K562 (cell line): Measurements from ENCODE around the gene UHMK1. TPM values are rescaled to one million over a fixed set of nuclear protein-coding genes. Genes with fewer than 3 reads are reported as not detected.
A peak's percentile ranks its signal among the peaks of the same experiment; 100 is the strongest.

Experiments used
- ATAC-seq: fragments of 200-7000 bp; cut with Tn5 transposase; 3 replicates; pipeline ENCODE4 v1.9.1; 2020; ENCODE audit warnings: moderate library complexity
- BruUV-seq: library from RNA; stranded (reverse); fragments of 400-500 nt; replicated peaks from 2 replicates; lab custom pipeline; 2021; lab: Mats Ljungman, UMichigan
- CTCF ChIA-PET: fragments of 300-600 bp; formaldehyde crosslinking; extraction: SDS; loops from one replicate; lab custom pipeline; 2021; ENCODE audit warnings: low intra/inter-chr PET ratio; lab: Yijun Ruan, JAX
- POLR2A ChIA-PET: fragments of 300-600, 350-650 bp; sonication (Branson Sonifier 250); formaldehyde crosslinking; extraction: SDS; loops from one replicate; lab custom pipeline; 2021; ENCODE audit warnings: antibody characterized with exemption, inconsistent platforms; lab: Yijun Ruan, JAX
- DNase-seq, 4 experiments: peaks; one replicate each; pipeline versions ENCODE4 v3.0.0 to v3.0.0-alpha.2; 2011 to 2018; ENCODE audit warnings: low spot score in 3 of 4, mixed read lengths in 3 of 4; ENCODE audit errors: extremely low read depth in 1 of 4
- FAIRE-seq: peaks from 2 replicates; lab custom pipeline; 2011; peaks lifted over from hg19 to GRCh38; lab: Jason Lieb, UNC
- H2AFZ ChIP-seq: 2 replicates; pipeline ENCODE4 v1.6.0; 2011; ENCODE audit warnings: low read depth, low read length, control low read depth, inconsistent platforms
- H3K27ac ChIP-seq: fragments of 200-600 bp; 3 replicates; pipeline ENCODE4 v1.8.0; 2011; ENCODE audit warnings: low read depth, mild to moderate bottlenecking, control low read depth, inconsistent platforms, low read length, moderate library complexity, mixed read lengths; ENCODE audit errors: extremely low read depth
- H3K27me3 ChIP-seq, 2 experiments: fragments of 300-600 bp in 1 of 2; 2 replicates in 1 of 2; 3 replicates in 1 of 2; pipeline versions ENCODE4 v1.6.0 to v1.8.0; 2011; ENCODE audit warnings: inconsistent platforms in 2 of 2, low read length in 2 of 2, mild to moderate bottlenecking in 1 of 2, mixed read lengths in 1 of 2, moderate library complexity in 1 of 2; ENCODE audit not compliant: control insufficient read depth in 2 of 2, insufficient read depth in 2 of 2
- H3K36me3 ChIP-seq: fragments of 300-600 bp; 3 replicates; pipeline ENCODE4 v1.8.0; 2011; ENCODE audit warnings: mild to moderate bottlenecking, low read length, inconsistent platforms; ENCODE audit not compliant: control insufficient read depth, insufficient read depth
- H3K4me1 ChIP-seq, 2 experiments: fragments of 200-600 bp in 1 of 2; replicated peaks in 1 of 2; 2 replicates in 1 of 2; 3 replicates in 1 of 2; pipeline versions ENCODE4 v1.5.1 to v1.8.0; 2011; ENCODE audit warnings: inconsistent platforms in 2 of 2, low read length in 2 of 2, mild to moderate bottlenecking in 1 of 2, mixed read lengths in 1 of 2, moderate library complexity in 1 of 2; ENCODE audit not compliant: control insufficient read depth in 2 of 2, insufficient read depth in 2 of 2
- H3K4me2 ChIP-seq: 2 replicates; pipeline ENCODE4 v1.6.1; 2011; ENCODE audit warnings: low read length, control low read depth, inconsistent platforms, mixed read lengths; ENCODE audit not compliant: insufficient read depth
- H3K4me3 ChIP-seq: fragments of 200-600 bp; sonication (generic), shearing (Covaris generic); 2 replicates; pipeline ENCODE4 v1.5.1; 2016; ENCODE audit warnings: control low read depth, inconsistent platforms
- H3K79me2 ChIP-seq: fragments of 200-600 bp; 3 replicates; pipeline ENCODE4 v1.8.0; 2011; ENCODE audit warnings: low read length, inconsistent platforms; ENCODE audit not compliant: control insufficient read depth, insufficient read depth
- H3K9ac ChIP-seq, 2 experiments: 2 replicates each; pipeline versions ENCODE4 v1.6.0 to v1.6.1; 2011; ENCODE audit warnings: low read depth in 2 of 2, low read length in 2 of 2, control low read depth in 1 of 2, inconsistent platforms in 1 of 2, mild to moderate bottlenecking in 1 of 2, mixed read lengths in 1 of 2; ENCODE audit not compliant: insufficient read depth in 1 of 2
- H3K9me1 ChIP-seq: one replicate; pipeline ENCODE4 v1.6.0; 2011; ENCODE audit warnings: inconsistent platforms, mild to moderate bottlenecking, low read length, moderate library complexity; ENCODE audit not compliant: control insufficient read depth, insufficient read depth
- H3K9me3 ChIP-seq: replicated peaks from 2 replicates; pipeline ENCODE4 v1.5.1; 2011; ENCODE audit warnings: low read depth, low read length, inconsistent platforms; ENCODE audit not compliant: control insufficient read depth, insufficient read depth
- H4K20me1 ChIP-seq: replicated peaks from 2 replicates; pipeline ENCODE4 v1.6.1; 2011; ENCODE audit warnings: low read length, inconsistent platforms, mixed read lengths; ENCODE audit not compliant: control insufficient read depth, insufficient read depth
- CBFA2T2 ChIP-seq: fragments of 450-650 bp; conservative IDR thresholded peaks from 2 replicates; pipeline ENCODE4 v1.6.1; 2017; ENCODE audit warnings: mild to moderate bottlenecking
- CREBBP ChIP-seq: IDR thresholded peaks from one replicate; pipeline ENCODE4 v1.6.1; 2012; ENCODE audit warnings: low read depth, mild to moderate bottlenecking, control low read depth, inconsistent platforms, low read length
- GTF3C2 ChIP-seq: IDR thresholded peaks from 3 replicates; pipeline ENCODE4 v1.6.1; 2011; ENCODE audit warnings: borderline replicate concordance, mild to moderate bottlenecking, moderate library complexity; ENCODE audit not compliant: insufficient read length; ENCODE audit errors: extremely low read depth
- NFIC ChIP-seq: fragments of 450-650 bp; IDR thresholded peaks from 2 replicates; pipeline ENCODE4 v1.6.1; 2017; ENCODE audit warnings: mild to moderate bottlenecking, inconsistent platforms
- NFIX ChIP-seq: fragments of 250-450 bp; sonication (Bioruptor Pico); IDR thresholded peaks from 2 replicates; pipeline ENCODE4 v1.4.0; 2020; ENCODE audit warnings: low read depth, mild to moderate bottlenecking, moderate library complexity
- NR0B1 ChIP-seq: fragments of 450-650 bp; IDR thresholded peaks from one replicate; pipeline ENCODE4 v1.6.1; 2018; ENCODE audit warnings: mild to moderate bottlenecking, moderate library complexity; ENCODE audit not compliant: partially characterized antibody
- RERE ChIP-seq: sonication (generic); formaldehyde crosslinking; IDR thresholded peaks from 2 replicates; pipeline ENCODE4 v1.8.0; 2023; ENCODE audit warnings: missing genetic modification reagents, mild to moderate bottlenecking, borderline replicate concordance
- SMAD2 ChIP-seq: fragments of 150-350 bp; IDR thresholded peaks from 2 replicates; pipeline ENCODE4 v1.6.1; 2014; ENCODE audit warnings: low read depth, mild to moderate bottlenecking, low read length
- THRAP3 ChIP-seq: fragments of 450-650 bp; IDR thresholded peaks from 2 replicates; pipeline ENCODE4 v1.6.1; 2016; ENCODE audit warnings: mild to moderate bottlenecking, inconsistent platforms, borderline replicate concordance
- TRIM24 ChIP-seq, 2 experiments: fragments of 450-650 bp; IDR thresholded peaks; 2 replicates each; pipeline ENCODE4 v1.6.1; 2016
- ZNF316 ChIP-seq: fragments of 450-650 bp; IDR thresholded peaks from 2 replicates; pipeline ENCODE4 v1.6.1; 2016
- WGBS: fragments of 100-300 bp; shearing (Covaris generic); methylation state at CpG from one replicate; pipeline ENCODE4 v1.1.6; 2016; ENCODE audit warnings: low coverage, mixed read lengths; ENCODE audit not compliant: insufficient coverage; ENCODE audit errors: missing lambda C conversion rate; 5-methylcytosine and 5-hydroxymethylcytosine counted together
- in situ Hi-C: fragments of 300-500 bp; cut with MboI; formaldehyde crosslinking; loops from 4 replicates; pipeline ENCODE4 v1.15.0; 2018; ENCODE audit warnings: inconsistent platforms, mixed read lengths
- intact Hi-C: fragments of 100-400 bp; cut with micrococcal nuclease; formaldehyde crosslinking; loops from 2 replicates; pipeline ENCODE4 v1.14.2; 2022
- polyA plus RNA-seq, 8 experiments: library from polyadenylated mRNA; depleted of rRNA in 4 of 8; stranded (reverse) in 5 of 8; unstranded in 3 of 8; fragments of >200 nt; fragmentation: Nextera tagmentation in 2 of 8; fragmentation: Illumina TruSeq in 1 of 8; extraction: Ambion mirVana in 2 of 8; extraction: Trizol in 1 of 8; gene quantifications; 2 replicates each; pipeline versions ENCODE4 v1.2.1 to v1.2.3, GENCODE V29; 2011 to 2014; ENCODE audit warnings: inconsistent platforms in 1 of 8, missing spikeins in 1 of 8
- total RNA-seq, 7 experiments: library from RNA; depleted of rRNA in 6 of 7; stranded (reverse); fragments of >200 nt in 6 of 7; fragmentation: Illumina TruSeq in 2 of 7; extraction: Trizol in 2 of 7; gene quantifications; 2 replicates each; pipeline versions ENCODE4 v1.2.1 to v1.2.3, GENCODE V29; 2011 to 2021; ENCODE audit warnings: low replicate concordance in 1 of 7

UHMK1 gene
- total and polyA plus RNA-seq, 9 of the 15 experiments (the other 6 are each of a cell fraction or from before 2014, with no cell fraction given), result 13.1 to 72.4 (median 38.3) TPM

GRCh38 chr1:162554258-162554657, 56.6 kb downstream of the UHMK1 start (continued):
- no peak for TF ChIP-seq NR0B1
- no peak for TF ChIP-seq TRIM24 (IDR thresholded peaks at IDR 0.05)

- ChIA-PET POLR2A (interaction anchor here (1.0 to 1.5 kb wide), 3 partner anchors 10 to 29 kb away, joined by 3 to 5 read pairs (median 3); no protein-coding TSS in a partner anchor), CTCF (no interaction called here)
- H3K4me2 ChIP-seq, result no peak overlapping the region
- H3K9ac ChIP-seq, result no peak overlapping the region
- ATAC-seq (no peak), DNase-seq (no peak), FAIRE-seq (no peak)
- H3K79me2 ChIP-seq, result peaks cover 11% of the 10 kb centered on the region
- WGBS, result 55% methylated on average over 3 of the region's 3 CpGs
- peaks cover 14 to 17% of the 10 kb centered on the region in 2 experiments; a peak in 4 of 5 replicates for H3K4me1 ChIP-seq
- H3K9me1 ChIP-seq, result no peaks in the 10 kb centered on the region
- H3K4me3 ChIP-seq, result no peak overlapping the region
- no peaks in the 10 kb centered on the region for H3K36me3 ChIP-seq
- in situ Hi-C loops (no loop called here), intact Hi-C loops (no loop called here)
- no peaks in the 10 kb centered on the region for H3K9me3 ChIP-seq
- peak overlapping the region; percentile 32; the same call in 1 of the 2 replicates for H2AFZ ChIP-seq
- H3K27ac ChIP-seq, result no peak overlapping the region
- BruUV-seq, result no TSS peak
- H4K20me1 ChIP-seq, result no peaks in the 10 kb centered on the region
- no peaks in the 10 kb centered on the region for H3K27me3 ChIP-seq
- TF ChIP-seq SMAD2 (no peak), NFIX (CRISPR knock-in tag) (no peak), CBFA2T2 (no peak), THRAP3 (no peak), CREBBP (no peak), RERE (CRISPR knock-in tag) (no peak), NFIC (no peak), GTF3C2 (no peak), ZNF316 (no peak)
Observed at GRCh38 chr1:162557536-162557935, 59.9 kb downstream of the UHMK1 start.
